Measurements from ENCODE around the gene ZNF557.

DNA sequence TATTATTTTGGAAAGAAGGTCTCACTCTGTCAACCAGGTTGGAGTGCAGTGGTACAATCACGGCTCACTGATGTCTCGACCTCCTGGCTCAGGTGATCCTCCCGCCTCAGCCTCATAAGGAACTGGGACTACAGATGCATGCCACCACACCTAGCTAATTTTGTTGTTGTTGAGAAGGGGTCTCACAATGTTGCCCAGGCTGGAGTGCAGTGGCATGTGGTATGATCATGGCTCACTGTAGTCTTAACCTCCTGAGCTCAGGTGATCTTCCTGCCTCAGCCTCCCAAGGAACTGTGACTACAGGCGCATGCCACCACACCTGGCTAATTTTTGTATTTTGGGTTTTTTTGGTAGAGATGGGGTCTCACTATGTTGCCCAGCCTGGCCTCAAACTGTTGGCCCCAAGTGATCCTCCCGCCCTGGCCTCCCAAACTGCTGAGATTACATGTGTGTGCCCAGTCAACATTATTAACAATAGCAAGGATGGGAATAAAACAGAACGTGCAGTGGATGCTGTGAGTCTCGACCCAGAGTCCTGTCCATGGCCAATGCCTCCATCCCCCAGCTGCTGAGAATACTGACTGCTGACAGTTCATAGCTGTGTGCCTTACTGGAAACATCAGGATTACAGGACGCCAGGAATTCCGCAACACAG, 5.6 kb upstream of the ZNF557 start:
- TF ChIP-seq, protein P1, sequence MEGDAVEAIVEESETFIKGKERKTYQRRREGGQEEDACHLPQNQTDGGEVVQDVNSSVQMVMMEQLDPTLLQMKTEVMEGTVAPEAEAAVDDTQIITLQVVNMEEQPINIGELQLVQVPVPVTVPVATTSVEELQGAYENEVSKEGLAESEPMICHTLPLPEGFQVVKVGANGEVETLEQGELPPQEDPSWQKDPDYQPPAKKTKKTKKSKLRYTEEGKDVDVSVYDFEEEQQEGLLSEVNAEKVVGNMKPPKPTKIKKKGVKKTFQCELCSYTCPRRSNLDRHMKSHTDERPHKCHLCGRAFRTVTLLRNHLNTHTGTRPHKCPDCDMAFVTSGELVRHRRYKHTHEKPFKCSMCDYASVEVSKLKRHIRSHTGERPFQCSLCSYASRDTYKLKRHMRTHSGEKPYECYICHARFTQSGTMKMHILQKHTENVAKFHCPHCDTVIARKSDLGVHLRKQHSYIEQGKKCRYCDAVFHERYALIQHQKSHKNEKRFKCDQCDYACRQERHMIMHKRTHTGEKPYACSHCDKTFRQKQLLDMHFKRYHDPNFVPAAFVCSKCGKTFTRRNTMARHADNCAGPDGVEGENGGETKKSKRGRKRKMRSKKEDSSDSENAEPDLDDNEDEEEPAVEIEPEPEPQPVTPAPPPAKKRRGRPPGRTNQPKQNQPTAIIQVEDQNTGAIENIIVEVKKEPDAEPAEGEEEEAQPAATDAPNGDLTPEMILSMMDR (IDR thresholded peaks at IDR 0.05): no peak
- no peak for TF ChIP-seq POLR2AphosphoS5 (IDR thresholded peaks at IDR 0.05)
